Upper lobe of left lung (tissue), 4 donors: ENCODE results near the gene FUT8.

Source experiments
- CTCF ChIP-seq, 6 experiments: fragments of 450-650 bp in 4 of 6; fragments of 200-600 bp in 2 of 6; sonication (generic) in 2 of 6; IDR thresholded peaks; one replicate each; pipeline ENCODE4 v1.5.1; 2016 to 2019; ENCODE audit warnings: antibody characterized with exemption in 6 of 6
- POLR2A ChIP-seq, 4 donors: fragments of 450-650 bp; IDR thresholded peaks; one replicate each; pipeline ENCODE4 v1.5.1; 2016 to 2017; ENCODE audit warnings: antibody characterized with exemption in 4 of 4, mild to moderate bottlenecking in 2 of 4
- POLR2AphosphoS5 ChIP-seq, 2 donors: sonication (generic); formaldehyde crosslinking; IDR thresholded peaks; one replicate each; pipeline ENCODE4 v1.5.1; 2017; ENCODE audit warnings: antibody characterized with exemption in 2 of 2

DNA sequence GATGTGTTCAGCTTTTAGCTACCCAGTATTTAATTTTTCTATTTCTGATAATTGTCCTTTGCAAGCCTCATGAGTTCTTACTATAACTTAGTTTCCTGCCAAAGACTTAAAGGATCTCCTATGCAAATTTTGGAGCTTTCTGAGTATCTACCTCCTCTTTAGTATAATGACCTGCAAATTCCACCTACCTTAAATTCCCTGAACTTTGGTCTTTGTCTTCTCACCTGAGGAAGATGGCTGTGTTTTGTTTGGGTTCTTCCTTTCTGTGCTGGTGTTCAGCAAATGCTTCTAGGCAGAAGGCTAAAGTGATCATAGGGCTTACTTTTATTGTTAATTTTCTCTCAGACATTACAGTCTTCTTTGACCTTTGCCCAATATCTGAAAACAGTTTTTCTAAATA is 142.8 kb downstream of the FUT8 start:
- TF ChIP-seq CTCF (IDR thresholded peaks at IDR 0.05) (no peak), POLR2A (IDR thresholded peaks at IDR 0.05) (no peak), POLR2AphosphoS5 (IDR thresholded peaks at IDR 0.05) (no peak)
